PC-9 (cell line): ENCODE data around the gene S100A9. TPM values are rescaled to one million over a fixed set of nuclear protein-coding genes. Genes with fewer than 3 reads are reported as not detected.

Experiments used
- BruUV-seq: library from RNA; stranded (reverse); fragments of 400-500 nt; replicated peaks from 2 replicates; lab custom pipeline; 2021; lab: Mats Ljungman, UMichigan
- CTCF ChIA-PET: fragments of 300-600 bp; sonication (Branson Sonifier 250); formaldehyde crosslinking; loops from one replicate; lab custom pipeline; 2022; ENCODE audit warnings: antibody characterized with exemption; lab: Charles Lee
- POLR2A ChIA-PET: fragments of 300-600 bp; sonication (Branson Sonifier 250); formaldehyde crosslinking; loops from one replicate; lab custom pipeline; 2022; ENCODE audit warnings: antibody characterized with exemption; ENCODE audit not compliant: unreplicated experiment; lab: Charles Lee
- DNase-seq, 2 experiments: peaks; one replicate each; pipeline versions ENCODE4 v3.0.0 to v3.0.0-alpha.2; 2015 to 2022; ENCODE audit warnings: mixed read lengths in 1 of 2
- H2AFZ ChIP-seq: fragments of 200-600 bp; sonication (generic); 2 replicates; pipeline ENCODE4 v1.8.1; 2017; ENCODE audit warnings: antibody characterized with exemption
- H3F3A ChIP-seq: fragments of 200-600 bp; sonication (generic); 2 replicates; pipeline ENCODE4 v1.8.1; 2017; ENCODE audit warnings: antibody characterized with exemption, mild to moderate bottlenecking, low read depth; ENCODE audit not compliant: insufficient read depth
- H3K27ac ChIP-seq: fragments of 200-600 bp; sonication (generic); 2 replicates; pipeline ENCODE4 v1.6.1; 2016; ENCODE audit warnings: mixed run types
- H3K27me3 ChIP-seq: fragments of 200-600 bp; sonication (generic); 2 replicates; pipeline ENCODE4 v1.6.1; 2016; ENCODE audit warnings: low read depth, mixed run types; ENCODE audit not compliant: insufficient read depth
- H3K36me3 ChIP-seq: fragments of 200-600 bp; sonication (generic); 2 replicates; pipeline ENCODE4 v1.6.1; 2016; ENCODE audit warnings: low read depth, mixed run types
- H3K4me1 ChIP-seq: fragments of 200-600 bp; sonication (generic); replicated peaks from 2 replicates; pipeline ENCODE4 v1.6.1; 2016; ENCODE audit warnings: mixed run types; ENCODE audit not compliant: insufficient read depth
- H3K4me2 ChIP-seq: fragments of 200-600 bp; sonication (generic); 2 replicates; pipeline ENCODE4 v1.6.1; 2017; ENCODE audit warnings: mixed run types
- H3K4me3 ChIP-seq: fragments of 200-600 bp; sonication (generic); 2 replicates; pipeline ENCODE4 v1.6.1; 2016; ENCODE audit warnings: mixed run types
- H3K79me2 ChIP-seq: fragments of 200-600 bp; sonication (generic); 2 replicates; pipeline ENCODE4 v1.6.1; 2017; ENCODE audit warnings: low read depth, mixed run types
- H3K9me2 ChIP-seq: fragments of 200-600 bp; sonication (generic); 2 replicates; pipeline ENCODE4 v1.8.1; 2017; ENCODE audit warnings: mild to moderate bottlenecking; ENCODE audit not compliant: insufficient read depth
- H3K9me3 ChIP-seq: fragments of 200-600 bp; sonication (generic); 2 replicates; pipeline ENCODE4 v1.8.1; 2016; ENCODE audit warnings: low read depth; ENCODE audit not compliant: insufficient read depth
- H4K20me1 ChIP-seq: fragments of 200-600 bp; sonication (generic); 2 replicates; pipeline ENCODE4 v1.8.1; 2017; ENCODE audit not compliant: insufficient read depth
- CTCF ChIP-seq: fragments of 200-600 bp; sonication (generic); conservative IDR thresholded peaks from 2 replicates; pipeline ENCODE4 v1.6.1; 2017; ENCODE audit warnings: mixed run types, antibody characterized with exemption, mild to moderate bottlenecking, moderate library complexity
- EZH2 ChIP-seq: fragments of 200-600 bp; sonication (generic); IDR thresholded peaks from 2 replicates; pipeline ENCODE4 v1.8.0; 2017; ENCODE audit warnings: antibody characterized with exemption, low read depth
- intact Hi-C: fragments of 100-400 bp; cut with micrococcal nuclease; formaldehyde crosslinking; loops from one replicate; pipeline ENCODE4 v1.10.0; 2022; ENCODE audit not compliant: unreplicated experiment
- total RNA-seq: library from RNA; stranded (reverse); gene quantifications from 2 replicates; pipeline ENCODE4 v1.2.3, GENCODE V29; 2021

S100A9 gene
- total RNA-seq, 1 experiment from 2014 or later = 4.3 TPM

GRCh38 chr1:153367090-153367489 lies 9.4 kb downstream of the S100A9 start:
- H3K27me3 ChIP-seq = no peaks in the 10 kb centered on the region
- peaks cover 47% of the 10 kb centered on the region for H3F3A ChIP-seq
- H3K4me3 ChIP-seq = no peak overlapping the region
- CTCF ChIA-PET = no interaction called here
- H3K4me1 ChIP-seq = peaks cover 90% of the 10 kb centered on the region
- H3K9me2 ChIP-seq = no peaks in the 10 kb centered on the region
- intact Hi-C loops = no loop called here
- H3K27ac ChIP-seq = no peak overlapping the region
- no TSS peak for BruUV-seq
- no peaks in the 10 kb centered on the region for H4K20me1 ChIP-seq
- H3K79me2 ChIP-seq = no peaks in the 10 kb centered on the region
- POLR2A ChIA-PET = no interaction called here
- no peaks in the 10 kb centered on the region for H3K36me3 ChIP-seq
- H3K9me3 ChIP-seq = no peaks in the 10 kb centered on the region
- H2AFZ ChIP-seq = no peak overlapping the region
- TF ChIP-seq EZH2 (no peak), CTCF (no peak)
- H3K4me2 ChIP-seq = no peak overlapping the region
- no peak for DNase-seq

- no peak for DNase-seq
- ChIA-PET CTCF (no interaction called here), POLR2A (no interaction called here)
- intact Hi-C loops = no loop called here
- BruUV-seq = no TSS peak
- Histone ChIP-seq H3K79me2 (no peaks in the 10 kb centered on the region), H3K4me1 (peaks cover 76% of the 10 kb centered on the region), H3K27me3 (no peaks in the 10 kb centered on the region), H3K4me3 (no peak overlapping the region), H4K20me1 (no peaks in the 10 kb centered on the region), H2AFZ (no peak overlapping the region), H3K36me3 (no peaks in the 10 kb centered on the region), H3K4me2 (no peak overlapping the region), H3K27ac (no peak overlapping the region), H3K9me3 (no peaks in the 10 kb centered on the region), H3K9me2 (no peaks in the 10 kb centered on the region), H3F3A (peaks cover 33% of the 10 kb centered on the region)
- no peak for TF ChIP-seq EZH2
- no peak for TF ChIP-seq CTCF
These were observed 10.8 kb downstream of the S100A9 start for GRCh38 chr1:153368495-153368894.

DNA sequence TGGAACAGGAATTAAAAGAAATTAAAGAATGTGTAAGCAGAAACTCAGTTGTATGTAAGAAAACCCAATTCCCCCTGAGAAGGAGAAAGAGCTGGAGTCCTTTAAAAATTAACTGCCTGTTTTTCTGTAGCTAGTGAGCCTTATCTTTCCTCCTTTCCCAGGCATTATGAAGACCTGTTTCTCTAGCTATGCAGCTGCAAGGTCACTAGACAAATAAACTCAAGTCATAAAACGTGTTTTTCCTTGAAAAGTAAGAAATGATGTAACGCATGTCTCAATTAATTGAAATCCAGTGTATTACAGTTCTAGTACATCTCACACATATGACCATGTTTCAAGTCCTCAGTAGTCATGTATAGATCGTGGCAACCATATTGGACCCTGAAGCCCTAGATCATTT lies 12.5 kb downstream of the S100A9 start:
- BruUV-seq = no TSS peak
- no peak overlapping the region for H3K27ac ChIP-seq
- H3K36me3 ChIP-seq = no peaks in the 10 kb centered on the region
- TF ChIP-seq EZH2 (no peak), CTCF (no peak)
- no peaks in the 10 kb centered on the region for H3K27me3 ChIP-seq
- DNase-seq = peak in 1 of 2 experiments; percentile 46
- no peaks in the 10 kb centered on the region for H4K20me1 ChIP-seq
- no peaks in the 10 kb centered on the region for H3K9me3 ChIP-seq
- H3K4me3 ChIP-seq = no peak overlapping the region
- H3F3A ChIP-seq = peaks cover 21% of the 10 kb centered on the region; the same call in 1 of the 2 replicates
- H2AFZ ChIP-seq = no peak overlapping the region
- H3K4me1 ChIP-seq = peaks cover 76% of the 10 kb centered on the region
- no peaks in the 10 kb centered on the region for H3K79me2 ChIP-seq
- H3K4me2 ChIP-seq = no peak overlapping the region
- ChIA-PET CTCF (no interaction called here), POLR2A (no interaction called here)
- no peaks in the 10 kb centered on the region for H3K9me2 ChIP-seq
- intact Hi-C loops = no loop called here
